ENCODE data around the gene NRL.
"Not testable (repeated sequence)": the region's sequence is repeated elsewhere in the genome, so short reads cannot be mapped to it uniquely, and the experiment has no call there.

DNA sequence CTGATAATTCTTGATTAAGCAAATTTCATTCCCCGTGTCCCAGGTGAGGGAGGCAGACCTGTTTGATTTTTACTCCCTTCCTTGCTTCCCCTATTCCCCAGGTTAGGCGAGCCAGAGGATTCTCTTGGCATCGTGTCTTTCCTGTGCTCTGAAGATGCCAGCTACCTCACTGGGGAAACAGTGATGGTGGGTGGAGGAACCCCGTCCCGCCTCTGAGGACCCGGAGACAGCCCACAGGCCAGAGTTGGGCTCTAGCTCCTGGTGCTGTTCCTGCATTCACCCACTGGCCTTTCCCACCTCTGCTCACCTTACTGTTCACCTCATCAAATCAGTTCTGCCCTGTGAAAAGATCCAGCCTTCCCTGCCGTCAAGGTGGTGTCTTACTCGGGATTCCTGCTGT lies 64.0 kb downstream of the NRL start:
- TF ChIP-seq, protein P1, sequence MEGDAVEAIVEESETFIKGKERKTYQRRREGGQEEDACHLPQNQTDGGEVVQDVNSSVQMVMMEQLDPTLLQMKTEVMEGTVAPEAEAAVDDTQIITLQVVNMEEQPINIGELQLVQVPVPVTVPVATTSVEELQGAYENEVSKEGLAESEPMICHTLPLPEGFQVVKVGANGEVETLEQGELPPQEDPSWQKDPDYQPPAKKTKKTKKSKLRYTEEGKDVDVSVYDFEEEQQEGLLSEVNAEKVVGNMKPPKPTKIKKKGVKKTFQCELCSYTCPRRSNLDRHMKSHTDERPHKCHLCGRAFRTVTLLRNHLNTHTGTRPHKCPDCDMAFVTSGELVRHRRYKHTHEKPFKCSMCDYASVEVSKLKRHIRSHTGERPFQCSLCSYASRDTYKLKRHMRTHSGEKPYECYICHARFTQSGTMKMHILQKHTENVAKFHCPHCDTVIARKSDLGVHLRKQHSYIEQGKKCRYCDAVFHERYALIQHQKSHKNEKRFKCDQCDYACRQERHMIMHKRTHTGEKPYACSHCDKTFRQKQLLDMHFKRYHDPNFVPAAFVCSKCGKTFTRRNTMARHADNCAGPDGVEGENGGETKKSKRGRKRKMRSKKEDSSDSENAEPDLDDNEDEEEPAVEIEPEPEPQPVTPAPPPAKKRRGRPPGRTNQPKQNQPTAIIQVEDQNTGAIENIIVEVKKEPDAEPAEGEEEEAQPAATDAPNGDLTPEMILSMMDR (optimal IDR thresholded peaks at IDR 0.05 in 1 of 3, IDR thresholded peaks at IDR 0.05 in 1 of 3, conservative IDR thresholded peaks at IDR 0.05 in 1 of 3; ENCODE audit: extremely low read depth in 1 of 3, insufficient read depth in 2 of 3, low read length in 3 of 3): not testable (repeated sequence)
- TF ChIP-seq EZH2 (IDR thresholded peaks at IDR 0.05; ENCODE audit: low read length): not testable (repeated sequence)

Measured in keratinocyte (primary cell).